ENCODE results near the gene ABLIM2. TPM values are rescaled to one million over a fixed set of nuclear protein-coding genes. Genes with fewer than 3 reads are reported as not detected.

The ABLIM2 gene
- total RNA-seq, 1 donor: 0.63 TPM

DNA sequence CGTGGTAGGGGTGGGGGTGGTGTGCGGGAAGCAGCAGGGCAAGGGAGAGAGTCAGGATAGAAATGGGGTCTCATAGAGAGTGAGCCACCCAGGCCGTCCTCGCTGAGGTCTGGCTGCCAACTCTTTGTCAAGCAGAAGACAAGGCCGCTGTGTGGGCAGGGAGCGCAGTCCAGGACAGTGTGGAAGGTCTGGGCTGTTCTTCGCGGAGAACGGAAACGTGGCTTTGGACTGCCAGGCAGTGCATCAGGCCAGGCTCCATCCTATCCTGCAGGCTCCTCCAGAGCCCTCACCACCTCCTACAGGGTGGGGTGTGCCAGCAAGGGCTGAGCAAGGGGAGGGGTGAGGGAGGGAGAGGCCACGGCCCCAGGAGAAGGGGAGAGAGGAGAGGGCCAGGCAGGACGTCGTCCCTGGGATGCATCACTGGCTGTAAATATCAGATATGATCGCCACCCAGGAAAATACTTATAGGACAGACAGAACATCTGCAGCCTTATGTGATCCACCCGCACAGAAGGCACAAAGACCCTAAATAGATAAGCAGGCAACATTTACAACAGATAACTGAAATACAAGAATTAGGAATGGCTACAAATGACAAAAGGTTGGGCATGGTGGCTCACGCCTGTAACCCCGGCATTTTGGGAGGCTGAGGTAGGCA is 85.3 kb downstream of the ABLIM2 start:
- Histone ChIP-seq H3K9me3 (ENCODE audit: low read depth, low read length) (no peaks in the 10 kb centered on the region), H3K27me3 (ENCODE audit: insufficient read depth, low read length) (no peaks in the 10 kb centered on the region), H3K4me1 (ENCODE audit: insufficient read depth, low read length) (no peaks in the 10 kb centered on the region), H3K4me3 (ENCODE audit: low read length) (no peak overlapping the region)

DNA sequence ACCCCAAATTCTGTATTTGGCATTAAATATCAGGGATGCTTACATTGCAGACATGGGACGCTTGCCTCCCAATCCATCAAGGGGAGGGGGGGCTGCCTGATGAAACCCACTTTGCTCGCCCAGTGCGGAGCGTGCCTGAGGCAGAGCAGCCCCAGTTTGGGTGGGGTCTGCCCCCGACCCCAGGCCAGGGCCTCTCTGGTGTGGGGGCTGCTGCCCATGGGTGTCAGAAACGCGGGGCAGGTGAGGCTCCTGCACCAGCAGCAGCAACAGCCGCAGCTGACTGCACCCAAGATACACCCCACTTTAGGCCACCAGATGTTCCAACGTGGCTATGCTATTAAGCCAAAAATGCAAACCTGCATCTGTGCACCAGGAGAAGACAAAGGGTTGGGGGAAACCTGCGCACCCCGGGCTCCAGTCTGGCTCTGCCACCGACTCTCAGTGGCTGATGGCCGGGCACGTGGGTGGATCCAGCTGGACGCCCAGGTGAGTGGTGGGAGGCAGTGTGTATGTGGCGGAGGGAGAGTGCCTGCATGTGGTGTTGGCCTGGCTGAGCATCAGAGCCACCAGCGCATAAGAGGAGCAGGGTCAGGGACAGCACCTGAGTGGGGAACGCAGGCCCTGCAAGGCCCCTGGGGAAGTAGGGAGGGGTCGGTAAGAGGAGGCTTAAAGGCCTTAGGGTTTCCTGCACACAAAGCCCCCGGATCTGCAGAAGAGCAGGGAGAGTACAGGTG is 86.2 kb downstream of the ABLIM2 start:
- H3K27me3 ChIP-seq (ENCODE audit: insufficient read depth, low read length): no peaks in the 10 kb centered on the region
- H3K4me3 ChIP-seq (ENCODE audit: low read length): no peak overlapping the region
- no peaks in the 10 kb centered on the region for H3K4me1 ChIP-seq (ENCODE audit: insufficient read depth, low read length)

GRCh38 chr4:8071766-8072165 is 86.8 kb downstream of the ABLIM2 start:
- H3K4me1 ChIP-seq (ENCODE audit: insufficient read depth, low read length): no peaks in the 10 kb centered on the region
- no peaks in the 10 kb centered on the region for H3K9me3 ChIP-seq (ENCODE audit: low read depth, low read length)
- H3K4me3 ChIP-seq (ENCODE audit: low read length): no peak overlapping the region
- no peaks in the 10 kb centered on the region for H3K27me3 ChIP-seq (ENCODE audit: insufficient read depth, low read length)

More for the DNA sequence above, 86.2 kb downstream of the ABLIM2 start:
- no peaks in the 10 kb centered on the region for H3K9me3 ChIP-seq (ENCODE audit: low read depth, low read length)

DNA sequence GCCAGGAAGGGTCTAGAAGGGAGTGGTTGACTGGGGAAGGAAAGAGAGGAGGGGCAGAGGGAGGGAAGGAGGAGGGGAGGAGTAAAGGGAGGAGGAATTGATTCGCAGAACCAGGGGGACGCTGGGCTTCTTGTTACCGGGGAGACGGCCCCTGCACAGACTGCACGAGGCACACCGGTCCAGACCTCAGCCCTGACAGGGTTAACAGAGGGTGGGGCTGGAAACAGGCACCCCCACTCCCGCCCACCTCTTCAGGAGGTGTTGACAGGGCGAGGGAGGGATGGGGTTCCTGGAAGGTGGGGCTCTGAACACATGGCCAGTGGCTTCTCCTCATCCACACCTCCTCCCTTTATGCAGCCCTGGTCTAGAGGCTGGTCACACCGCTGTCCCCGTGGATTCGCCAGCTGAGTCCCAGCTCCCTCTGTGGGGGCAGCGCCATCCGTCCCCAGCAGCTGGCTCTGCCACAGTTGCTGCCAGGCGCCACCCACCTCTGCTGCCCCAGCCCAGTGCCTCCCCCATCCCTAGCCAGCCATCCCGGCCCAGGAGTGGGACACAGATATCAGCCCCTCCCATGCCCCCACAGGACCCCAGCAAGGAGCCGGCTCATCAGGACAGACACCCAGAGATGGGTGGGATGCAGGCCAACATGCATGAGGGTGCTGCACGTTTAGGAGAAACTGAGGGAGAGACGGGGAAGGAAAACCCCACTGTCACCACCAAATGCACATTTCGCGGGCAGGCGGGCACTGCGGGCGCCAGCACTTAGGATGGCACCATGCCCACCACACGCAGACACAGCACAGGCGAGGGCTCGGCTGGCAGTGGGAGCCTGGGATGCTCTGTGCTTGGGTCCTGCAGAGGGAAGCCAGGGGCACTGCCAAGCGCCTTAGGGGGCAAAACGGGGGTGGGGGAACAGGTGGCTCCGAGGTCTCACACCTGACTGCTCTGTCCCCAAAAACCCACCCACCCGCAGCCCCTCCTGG is 87.6 kb downstream of the ABLIM2 start:
- no peaks in the 10 kb centered on the region for H3K4me1 ChIP-seq (ENCODE audit: insufficient read depth, low read length)
- no peaks in the 10 kb centered on the region for H3K27me3 ChIP-seq (ENCODE audit: insufficient read depth, low read length)
- H3K4me3 ChIP-seq (ENCODE audit: low read length): no peak overlapping the region
- H3K9me3 ChIP-seq (ENCODE audit: low read depth, low read length): no peaks in the 10 kb centered on the region

DNA sequence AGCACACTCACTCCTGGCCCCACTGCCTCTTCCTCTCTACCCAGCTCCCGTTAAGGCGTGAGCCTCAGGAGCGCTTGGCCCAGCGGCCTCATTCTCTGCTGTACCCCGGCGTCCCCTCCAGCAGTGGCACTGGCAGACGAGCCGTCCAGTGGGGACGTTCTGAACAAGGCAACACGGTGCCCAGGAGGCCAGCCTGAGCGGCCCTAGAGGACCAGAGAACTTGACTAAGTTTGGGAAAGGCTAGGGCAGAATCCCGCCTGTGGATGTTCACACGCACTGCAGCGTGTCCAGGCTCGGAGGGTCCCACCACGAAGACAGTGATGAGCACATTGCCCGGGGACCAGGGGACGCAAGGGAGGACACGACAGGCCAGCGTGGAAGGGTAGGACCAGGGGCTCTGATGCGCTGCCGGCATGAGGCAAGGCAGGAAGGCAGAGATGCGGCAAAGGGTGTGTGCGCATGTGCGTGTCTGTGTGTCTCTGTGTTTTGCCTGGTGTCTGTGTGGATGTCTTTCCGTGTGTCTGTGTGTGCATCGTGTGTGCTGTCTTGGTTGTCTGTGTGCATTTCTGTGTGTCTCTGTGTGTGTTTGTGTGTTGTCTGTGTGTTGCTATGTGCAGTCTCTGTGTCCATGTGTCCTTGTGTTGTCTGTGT is 89.4 kb downstream of the ABLIM2 start:
- Histone ChIP-seq H3K4me3 (ENCODE audit: low read length) (no peak overlapping the region), H3K4me1 (ENCODE audit: insufficient read depth, low read length) (no peaks in the 10 kb centered on the region), H3K9me3 (ENCODE audit: low read depth, low read length) (peaks cover 2% of the 10 kb centered on the region), H3K27me3 (ENCODE audit: insufficient read depth, low read length) (no peaks in the 10 kb centered on the region)

DNA sequence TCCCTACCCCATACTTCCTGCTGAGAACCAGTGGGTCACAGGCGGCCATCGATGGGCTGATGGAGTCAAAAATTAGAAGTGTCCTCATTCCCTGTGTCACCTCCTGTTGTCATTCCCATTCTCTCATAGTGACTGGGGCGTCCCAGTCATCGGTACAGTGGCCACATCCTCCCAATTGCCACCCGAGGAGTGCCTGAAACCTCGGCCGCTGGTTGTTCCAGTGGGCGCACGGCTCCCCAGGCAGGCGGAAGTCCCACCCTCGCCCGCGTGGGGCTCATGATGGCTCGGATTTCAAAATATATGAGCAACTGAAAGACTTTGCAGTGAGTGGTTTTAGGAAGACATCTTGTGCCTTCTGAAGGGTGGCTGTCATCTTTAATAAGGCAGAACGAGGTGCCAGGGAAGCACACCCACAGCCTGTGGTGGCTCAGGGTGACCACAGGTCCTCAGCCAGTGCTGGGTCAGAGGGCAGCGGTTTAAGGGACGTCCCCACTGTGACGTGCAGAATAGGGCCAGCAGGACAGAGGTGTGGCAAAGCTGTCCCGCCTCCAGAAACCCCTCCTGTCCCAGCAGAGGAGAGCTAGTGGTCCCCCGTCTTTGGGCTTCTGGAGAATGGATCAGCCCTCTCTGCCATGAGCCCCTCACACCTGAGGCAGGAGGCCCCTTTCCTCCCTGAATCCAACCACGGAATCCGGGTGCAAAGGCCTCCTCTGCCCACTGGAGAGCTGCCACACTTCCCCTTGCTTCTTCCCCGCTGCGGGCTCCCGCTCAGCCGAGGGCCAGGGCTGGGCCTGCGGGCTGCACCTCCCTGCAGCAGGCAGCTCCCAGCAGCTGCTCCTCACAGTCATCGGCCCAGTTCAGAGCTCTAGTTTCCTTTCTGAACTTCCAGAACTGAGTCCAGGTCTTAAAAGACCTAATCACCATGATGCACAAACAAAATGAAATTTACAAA is 90.4 kb downstream of the ABLIM2 start:
- H3K27me3 ChIP-seq (ENCODE audit: insufficient read depth, low read length): no peaks in the 10 kb centered on the region
- no peak overlapping the region for H3K4me3 ChIP-seq (ENCODE audit: low read length)
- peaks cover 8% of the 10 kb centered on the region for H3K9me3 ChIP-seq (ENCODE audit: low read depth, low read length)
- no peaks in the 10 kb centered on the region for H3K4me1 ChIP-seq (ENCODE audit: insufficient read depth, low read length)

GRCh38 chr4:8067274-8067936 is 91.2 kb downstream of the ABLIM2 start:
- Histone ChIP-seq H3K4me3 (ENCODE audit: low read length) (no peak overlapping the region), H3K9me3 (ENCODE audit: low read depth, low read length) (peaks cover 8% of the 10 kb centered on the region), H3K27me3 (ENCODE audit: insufficient read depth, low read length) (no peaks in the 10 kb centered on the region), H3K4me1 (ENCODE audit: insufficient read depth, low read length) (no peaks in the 10 kb centered on the region)

GRCh38 chr4:8066336-8066931 is 92.2 kb downstream of the ABLIM2 start:
- Histone ChIP-seq H3K9me3 (ENCODE audit: low read depth, low read length) (peaks cover 8% of the 10 kb centered on the region), H3K27me3 (ENCODE audit: insufficient read depth, low read length) (no peaks in the 10 kb centered on the region), H3K4me3 (ENCODE audit: low read length) (no peak overlapping the region), H3K4me1 (ENCODE audit: insufficient read depth, low read length) (no peaks in the 10 kb centered on the region)

DNA sequence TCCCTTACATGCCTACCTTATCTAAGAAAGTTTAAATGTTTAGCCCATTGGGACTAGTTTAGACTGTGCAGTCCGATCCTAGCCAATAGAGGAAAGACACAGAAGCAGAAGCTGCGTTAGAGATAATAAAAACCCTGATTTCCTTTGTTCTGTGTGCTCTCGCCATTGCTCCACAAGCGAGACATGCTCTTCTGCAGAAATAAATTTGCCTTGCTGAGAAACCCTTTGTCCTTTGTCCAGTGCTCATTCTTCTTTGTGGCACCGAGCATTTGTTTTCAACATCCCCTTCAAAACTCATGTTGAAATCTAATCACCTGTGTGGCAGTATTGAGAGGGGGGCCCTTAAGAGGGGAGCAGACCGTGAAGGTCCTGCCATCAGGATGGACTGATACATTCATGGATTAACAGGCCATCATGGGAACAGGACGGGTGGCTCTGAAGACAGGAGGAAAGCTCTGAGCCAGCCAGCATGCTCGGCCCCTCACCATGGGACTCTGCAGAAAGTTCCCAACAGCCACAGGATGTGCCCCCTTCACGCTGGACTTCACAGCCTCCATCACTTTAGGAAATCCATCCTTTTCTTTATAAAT is 94.5 kb downstream of the ABLIM2 start:
- H3K27me3 ChIP-seq (ENCODE audit: insufficient read depth, low read length): no peaks in the 10 kb centered on the region
- peaks cover 8% of the 10 kb centered on the region for H3K9me3 ChIP-seq (ENCODE audit: low read depth, low read length)
- no peak overlapping the region for H3K4me3 ChIP-seq (ENCODE audit: low read length)
- no peaks in the 10 kb centered on the region for H3K4me1 ChIP-seq (ENCODE audit: insufficient read depth, low read length)

- H3K4me3 ChIP-seq (ENCODE audit: low read length): no peak overlapping the region
- no peaks in the 10 kb centered on the region for H3K4me1 ChIP-seq (ENCODE audit: insufficient read depth, low read length)
- no peaks in the 10 kb centered on the region for H3K27me3 ChIP-seq (ENCODE audit: insufficient read depth, low read length)
- peaks cover 8% of the 10 kb centered on the region for H3K9me3 ChIP-seq (ENCODE audit: low read depth, low read length)
These were observed 97.0 kb downstream of the ABLIM2 start for GRCh38 chr4:8061573-8061972.

DNA sequence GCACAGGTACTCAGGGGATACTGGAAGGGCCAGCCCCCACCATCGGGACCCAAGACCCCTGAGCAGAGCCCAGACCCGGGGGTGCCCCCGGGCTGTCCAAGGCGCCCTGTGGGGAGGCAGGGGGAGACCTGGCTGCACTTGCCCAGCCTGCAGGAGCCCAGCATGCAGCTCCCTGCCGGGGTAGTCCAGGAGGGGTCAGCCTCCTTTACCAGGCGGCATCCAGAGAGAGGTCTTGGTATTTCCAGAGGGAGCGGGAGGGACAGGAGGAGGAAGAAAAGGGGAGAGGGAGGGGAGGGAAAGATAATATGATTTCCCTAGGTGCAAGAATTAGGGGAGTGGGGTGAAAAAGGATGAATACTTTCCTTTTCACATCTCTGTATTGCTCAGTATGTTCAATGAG is 97.5 kb downstream of the ABLIM2 start:
- no peaks in the 10 kb centered on the region for H3K27me3 ChIP-seq (ENCODE audit: insufficient read depth, low read length)
- no peak overlapping the region for H3K4me3 ChIP-seq (ENCODE audit: low read length)
- no peaks in the 10 kb centered on the region for H3K4me1 ChIP-seq (ENCODE audit: insufficient read depth, low read length)
- H3K9me3 ChIP-seq (ENCODE audit: low read depth, low read length): peaks cover 8% of the 10 kb centered on the region

GRCh38 chr4:8060632-8061031 is 98.0 kb downstream of the ABLIM2 start:
- H3K4me1 ChIP-seq (ENCODE audit: insufficient read depth, low read length): no peaks in the 10 kb centered on the region
- no peak overlapping the region for H3K4me3 ChIP-seq (ENCODE audit: low read length)
- peaks cover 8% of the 10 kb centered on the region for H3K9me3 ChIP-seq (ENCODE audit: low read depth, low read length)
- no peaks in the 10 kb centered on the region for H3K27me3 ChIP-seq (ENCODE audit: insufficient read depth, low read length)

DNA sequence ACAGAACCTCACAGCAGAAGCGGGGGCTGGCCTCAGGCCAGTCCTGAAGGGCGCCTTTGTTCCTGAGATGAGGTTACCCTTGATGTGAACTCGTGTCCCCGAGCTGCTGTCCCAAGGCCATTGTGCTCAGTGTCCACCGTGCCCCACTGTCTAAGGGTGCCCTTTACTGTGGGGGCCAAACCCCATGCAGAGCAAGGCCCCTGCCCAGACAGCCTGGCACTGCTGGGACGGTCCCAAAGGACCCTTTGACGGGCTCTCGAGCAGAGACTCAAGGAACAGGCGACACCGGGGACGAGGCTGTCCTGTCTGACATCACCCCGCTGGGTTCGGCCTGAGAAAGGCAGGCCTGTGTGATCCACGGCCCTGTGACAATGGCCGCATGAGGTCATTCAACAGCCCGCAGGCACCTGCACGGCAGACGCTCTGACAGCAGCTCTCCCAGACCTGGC is 100.6 kb downstream of the ABLIM2 start:
- no peaks in the 10 kb centered on the region for H3K9me3 ChIP-seq (ENCODE audit: low read depth, low read length)
- H3K27me3 ChIP-seq (ENCODE audit: insufficient read depth, low read length): no peaks in the 10 kb centered on the region
- H3K4me1 ChIP-seq (ENCODE audit: insufficient read depth, low read length): no peaks in the 10 kb centered on the region
- no peak overlapping the region for H3K4me3 ChIP-seq (ENCODE audit: low read length)

All from mononuclear cell (primary cell).